ENCODE data around the gene GEMIN7. TPM values are rescaled to one million over a fixed set of nuclear protein-coding genes. Genes with fewer than 3 reads are reported as not detected.

Gene GEMIN7
- polyA plus RNA-seq, 2 of the 4 experiments (the other 2 are of a cell fraction), result 42.2 to 86.0 TPM

DNA sequence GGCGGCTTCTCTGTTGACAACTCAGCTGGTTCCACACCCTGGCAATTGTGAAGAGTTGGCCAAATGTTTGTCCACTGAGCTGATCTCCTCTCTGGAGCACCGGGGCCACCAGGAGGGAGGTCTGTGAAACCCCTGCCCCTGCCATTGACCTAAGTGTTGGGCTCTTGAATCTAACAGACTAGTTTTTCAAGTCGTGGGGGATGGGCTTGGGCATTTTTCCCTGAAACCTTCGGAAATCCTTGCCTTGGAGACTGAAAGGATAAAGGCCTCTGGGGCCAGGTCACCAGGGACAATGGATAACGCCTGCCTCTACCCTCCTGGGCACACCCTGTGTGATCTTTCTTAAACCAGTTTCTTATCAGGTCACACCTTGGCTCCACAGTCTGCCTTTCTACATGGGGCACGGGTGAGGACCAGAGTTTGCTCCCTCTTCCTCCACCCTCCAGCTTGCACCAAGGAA is 881 bp downstream of the GEMIN7 start:
- no peak for FAIRE-seq
- H3K27ac ChIP-seq, result peak overlapping the region; percentile 91 to 95
- POLR2A ChIA-PET, result interaction anchor here (0.6 to 2.8 kb wide), 5 partner anchors 10 to 87 kb away, joined by 3 to 22 read pairs (median 4); partner anchors contain the start of gene PPP1R37

DNA sequence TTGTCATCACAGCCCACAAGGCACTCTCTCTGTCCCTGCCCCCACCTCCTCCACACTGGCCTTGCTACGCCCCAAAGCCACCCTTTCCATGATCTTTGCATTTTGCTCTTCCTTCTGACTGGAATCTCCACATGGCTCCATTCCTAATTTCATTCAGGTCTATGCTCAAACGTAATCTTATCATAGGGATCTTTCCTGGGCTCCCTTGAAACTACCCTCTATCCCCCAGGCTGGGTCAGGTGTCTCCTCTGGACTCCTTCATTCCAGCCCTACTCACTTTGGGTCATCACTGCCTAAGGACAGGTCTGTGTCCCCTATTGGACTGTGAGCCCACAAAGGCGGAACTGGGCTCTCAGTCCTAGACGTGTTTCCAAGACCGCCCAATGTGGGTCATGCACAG is 3.1 kb downstream of the GEMIN7 start:
- no peaks in the 10 kb centered on the region for H3K9me3 ChIP-seq
- ChIA-PET CTCF (interaction anchor here (0.6 kb wide), 1 partner anchor 150 kb away, joined by 3 read pairs; no protein-coding TSS in a partner anchor), POLR2A (no interaction called here)
- TF ChIP-seq JUNB (IDR thresholded peaks at IDR 0.05), result no peak
- TF ChIP-seq KDM1A (IDR thresholded peaks at IDR 0.05; ENCODE audit: low read depth), result no peak
- TF ChIP-seq RARB (CRISPR knock-in tag; IDR thresholded peaks at IDR 0.05), result no peak
- no peak for TF ChIP-seq MAFK (IDR thresholded peaks at IDR 0.05; ENCODE audit: partially characterized antibody)
- TF ChIP-seq RAD21 (conservative IDR thresholded peaks at IDR 0.05 in 1 of 2, IDR thresholded peaks at IDR 0.05 in 1 of 2), result no peak
- no peak for TF ChIP-seq TFCP2L1 (CRISPR knock-in tag; IDR thresholded peaks at IDR 0.05)
- TF ChIP-seq SMC3 (IDR thresholded peaks at IDR 0.05), result no peak
- TF ChIP-seq HEYL (CRISPR knock-in tag; IDR thresholded peaks at IDR 0.05), result no peak
- no peak for TF ChIP-seq GATA3 (IDR thresholded peaks at IDR 0.05; ENCODE audit: borderline replicate concordance)
- TF ChIP-seq, protein P1, sequence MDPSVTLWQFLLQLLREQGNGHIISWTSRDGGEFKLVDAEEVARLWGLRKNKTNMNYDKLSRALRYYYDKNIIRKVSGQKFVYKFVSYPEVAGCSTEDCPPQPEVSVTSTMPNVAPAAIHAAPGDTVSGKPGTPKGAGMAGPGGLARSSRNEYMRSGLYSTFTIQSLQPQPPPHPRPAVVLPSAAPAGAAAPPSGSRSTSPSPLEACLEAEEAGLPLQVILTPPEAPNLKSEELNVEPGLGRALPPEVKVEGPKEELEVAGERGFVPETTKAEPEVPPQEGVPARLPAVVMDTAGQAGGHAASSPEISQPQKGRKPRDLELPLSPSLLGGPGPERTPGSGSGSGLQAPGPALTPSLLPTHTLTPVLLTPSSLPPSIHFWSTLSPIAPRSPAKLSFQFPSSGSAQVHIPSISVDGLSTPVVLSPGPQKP (IDR thresholded peaks at IDR 0.05; ENCODE audit: low read depth, low read length), result no peak
- no peak overlapping the region for H3K4me3 ChIP-seq
- DNase-seq (ENCODE audit: low read depth in 1 of 2, low spot score in 1 of 2), result no peak
- ATAC-seq, result no peak
- WGBS (ENCODE audit: missing lambda C conversion rate), result 91% methylated on average over 5 of the region's 5 CpGs
- H3K4me2 ChIP-seq, result no peak overlapping the region
- H3K27ac ChIP-seq, result no peak overlapping the region
- H3K4me1 ChIP-seq, result peaks cover 17% of the 10 kb centered on the region
- no peak for FAIRE-seq

More for the DNA sequence above, 881 bp downstream of the GEMIN7 start:
- peak overlapping the region; percentile 92 for H3K4me2 ChIP-seq
- ATAC-seq (no peak), DNase-seq (ENCODE audit: low read depth in 1 of 2, low spot score in 1 of 2) (no peak)
- TF ChIP-seq KDM5A (IDR thresholded peaks at IDR 0.05) (no peak), MAZ (IDR thresholded peaks at IDR 0.05; ENCODE audit: borderline replicate concordance, low read depth, low read length) (no peak), JUNB (IDR thresholded peaks at IDR 0.05) (no peak), TP53 (CRISPR knock-in tag; IDR thresholded peaks at IDR 0.05) (no peak), FOSL2 (IDR thresholded peaks at IDR 0.05) (no peak), FOSL2 (CRISPR knock-in tag; IDR thresholded peaks at IDR 0.05) (no peak), FOSB (CRISPR knock-in tag; IDR thresholded peaks at IDR 0.05) (no peak), HEYL (CRISPR knock-in tag; IDR thresholded peaks at IDR 0.05) (no peak), SREBF2 (IDR thresholded peaks at IDR 0.05) (no peak)
- TF ChIP-seq, protein P2, sequence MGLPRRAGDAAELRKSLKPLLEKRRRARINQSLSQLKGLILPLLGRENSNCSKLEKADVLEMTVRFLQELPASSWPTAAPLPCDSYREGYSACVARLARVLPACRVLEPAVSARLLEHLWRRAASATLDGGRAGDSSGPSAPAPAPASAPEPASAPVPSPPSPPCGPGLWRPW (IDR thresholded peaks at IDR 0.05), result no peak
- TF ChIP-seq, protein P3, sequence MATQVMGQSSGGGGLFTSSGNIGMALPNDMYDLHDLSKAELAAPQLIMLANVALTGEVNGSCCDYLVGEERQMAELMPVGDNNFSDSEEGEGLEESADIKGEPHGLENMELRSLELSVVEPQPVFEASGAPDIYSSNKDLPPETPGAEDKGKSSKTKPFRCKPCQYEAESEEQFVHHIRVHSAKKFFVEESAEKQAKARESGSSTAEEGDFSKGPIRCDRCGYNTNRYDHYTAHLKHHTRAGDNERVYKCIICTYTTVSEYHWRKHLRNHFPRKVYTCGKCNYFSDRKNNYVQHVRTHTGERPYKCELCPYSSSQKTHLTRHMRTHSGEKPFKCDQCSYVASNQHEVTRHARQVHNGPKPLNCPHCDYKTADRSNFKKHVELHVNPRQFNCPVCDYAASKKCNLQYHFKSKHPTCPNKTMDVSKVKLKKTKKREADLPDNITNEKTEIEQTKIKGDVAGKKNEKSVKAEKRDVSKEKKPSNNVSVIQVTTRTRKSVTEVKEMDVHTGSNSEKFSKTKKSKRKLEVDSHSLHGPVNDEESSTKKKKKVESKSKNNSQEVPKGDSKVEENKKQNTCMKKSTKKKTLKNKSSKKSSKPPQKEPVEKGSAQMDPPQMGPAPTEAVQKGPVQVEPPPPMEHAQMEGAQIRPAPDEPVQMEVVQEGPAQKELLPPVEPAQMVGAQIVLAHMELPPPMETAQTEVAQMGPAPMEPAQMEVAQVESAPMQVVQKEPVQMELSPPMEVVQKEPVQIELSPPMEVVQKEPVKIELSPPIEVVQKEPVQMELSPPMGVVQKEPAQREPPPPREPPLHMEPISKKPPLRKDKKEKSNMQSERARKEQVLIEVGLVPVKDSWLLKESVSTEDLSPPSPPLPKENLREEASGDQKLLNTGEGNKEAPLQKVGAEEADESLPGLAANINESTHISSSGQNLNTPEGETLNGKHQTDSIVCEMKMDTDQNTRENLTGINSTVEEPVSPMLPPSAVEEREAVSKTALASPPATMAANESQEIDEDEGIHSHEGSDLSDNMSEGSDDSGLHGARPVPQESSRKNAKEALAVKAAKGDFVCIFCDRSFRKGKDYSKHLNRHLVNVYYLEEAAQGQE (IDR thresholded peaks at IDR 0.05), result no peak
- TF ChIP-seq, protein P4, sequence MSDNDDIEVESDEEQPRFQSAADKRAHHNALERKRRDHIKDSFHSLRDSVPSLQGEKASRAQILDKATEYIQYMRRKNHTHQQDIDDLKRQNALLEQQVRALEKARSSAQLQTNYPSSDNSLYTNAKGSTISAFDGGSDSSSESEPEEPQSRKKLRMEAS (IDR thresholded peaks at IDR 0.05), result no peak
- peaks cover 26% of the 10 kb centered on the region for H3K4me1 ChIP-seq
- WGBS (ENCODE audit: missing lambda C conversion rate), result 8% methylated on average over 6 of the region's 6 CpGs
- H3K4me3 ChIP-seq, result peak overlapping the region; percentile 96
- H3K9me3 ChIP-seq, result no peaks in the 10 kb centered on the region
- CTCF ChIA-PET, result interaction anchor here (0.6 to 7.7 kb wide), 6 partner anchors 13 to 138 kb away, joined by 3 to 56 read pairs (median 4); partner anchors contain the start of gene PPP1R37

All from A549 (cell line).